NCI-H82 (cell line): ENCODE data around the gene SZT2.

Experiments used
- DNase-seq: peaks from one replicate; lab custom pipeline; 2025; lab: John Stamatoyannopoulos, UW

The SZT2 gene

GRCh38 chr1:43389326-43390313 lies at the start of gene SZT2, which contains the start of gene MED8:
Gene SZT2, plus strand, starts transcription at chr1:43389899. Its CDS starts 70 bp downstream, at chr1:43389969.
Gene MED8, minus strand, starts transcription at chr1:43389800. Its CDS starts 36 bp downstream, at chr1:43389764.
- peak; percentile 97 for DNase-seq

DNA sequence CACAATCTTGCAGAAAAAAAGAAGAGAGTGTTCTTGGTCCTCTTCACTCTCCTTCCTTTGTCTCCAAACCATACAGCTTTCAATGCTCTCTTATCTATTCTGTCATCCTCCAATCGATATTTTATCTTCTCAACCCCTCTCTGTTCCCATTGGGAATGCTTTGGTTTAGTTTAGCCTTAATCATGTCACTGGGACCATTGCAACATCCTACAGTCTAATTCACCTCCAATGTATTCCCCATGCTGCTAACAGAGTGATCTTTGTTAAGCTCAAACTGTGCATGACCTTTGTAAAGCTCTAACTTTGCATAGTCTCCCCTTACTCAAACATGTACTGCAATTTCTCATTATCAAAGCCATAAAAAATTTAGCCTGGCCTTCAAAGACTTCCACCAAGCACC lies 49.1 kb upstream of the SZT2 start:
- DNase-seq, result no peak

DNA sequence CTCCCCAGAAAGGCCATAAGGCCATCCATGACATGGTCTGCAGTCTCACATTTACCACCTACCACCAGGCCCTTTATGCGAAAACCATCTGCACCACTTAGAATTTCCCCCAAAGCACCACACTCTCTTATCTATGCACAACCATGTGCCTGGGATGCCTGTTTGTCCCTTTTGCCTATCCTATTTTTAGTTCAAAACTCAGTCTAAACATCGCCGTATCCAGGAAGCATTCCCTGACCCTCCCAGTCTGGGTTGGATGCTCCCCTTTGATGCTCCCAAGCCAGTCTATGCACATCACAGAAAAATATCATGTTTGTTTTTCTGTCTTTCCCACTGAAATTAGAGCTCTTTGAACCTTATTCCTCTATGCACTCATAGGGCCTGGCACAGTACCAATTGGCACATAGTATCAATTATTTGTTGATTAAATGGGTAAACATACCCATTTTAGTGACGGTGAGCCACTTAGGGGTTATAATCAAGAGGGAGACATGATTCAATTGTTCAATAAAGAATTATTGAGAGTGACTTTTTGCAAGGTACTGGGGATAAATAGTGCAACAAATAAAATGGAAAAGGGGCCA lies 45.3 kb upstream of the SZT2 start:
- DNase-seq, result no peak

DNA sequence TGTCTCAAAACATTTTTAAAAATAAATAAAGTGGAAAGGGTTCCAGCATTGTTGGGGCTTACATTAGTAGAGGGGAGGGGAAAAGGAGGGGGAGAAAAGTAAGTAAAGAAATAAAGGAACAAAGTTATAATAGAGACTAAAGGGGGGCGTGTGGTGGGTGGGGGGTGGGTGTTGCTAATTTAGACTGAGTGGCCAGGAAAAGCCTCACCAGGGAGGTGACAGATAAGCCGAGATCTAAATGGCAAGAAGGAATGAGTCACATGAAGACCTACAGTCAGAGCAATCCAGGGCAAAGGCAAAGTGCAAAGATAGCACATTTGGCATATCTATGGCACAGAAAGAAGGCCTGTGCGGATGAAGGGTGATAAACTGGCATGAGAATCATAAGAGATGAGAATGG lies 44.6 kb upstream of the SZT2 start:
- DNase-seq, result no peak

GRCh38 chr1:43346636-43347035 lies 43.1 kb upstream of the SZT2 start:
- no peak for DNase-seq

DNA sequence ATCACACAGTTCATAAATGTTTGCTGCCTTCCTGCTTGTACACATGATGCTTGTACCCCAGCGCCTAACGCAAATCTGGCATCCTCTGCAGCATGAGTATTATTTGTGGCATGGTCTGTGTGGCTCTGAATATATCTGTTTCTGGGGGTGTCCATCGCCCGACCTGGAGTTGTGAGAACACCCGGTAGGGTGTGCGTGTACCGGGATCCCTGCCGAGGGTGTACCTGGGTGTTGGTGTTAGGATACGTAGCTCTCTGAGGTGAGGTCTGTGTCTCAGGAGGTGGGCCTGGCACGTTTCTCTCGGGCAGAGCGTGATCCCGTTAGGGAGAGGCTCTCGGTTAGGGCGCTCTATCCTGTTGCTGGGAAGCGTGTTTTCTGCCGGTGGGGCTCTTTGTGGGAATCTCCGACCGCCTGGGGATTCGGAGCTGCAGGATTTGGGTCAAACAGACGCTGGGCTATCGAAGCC lies 41.3 kb upstream of the SZT2 start:
- DNase-seq, result peak; percentile 77

DNA sequence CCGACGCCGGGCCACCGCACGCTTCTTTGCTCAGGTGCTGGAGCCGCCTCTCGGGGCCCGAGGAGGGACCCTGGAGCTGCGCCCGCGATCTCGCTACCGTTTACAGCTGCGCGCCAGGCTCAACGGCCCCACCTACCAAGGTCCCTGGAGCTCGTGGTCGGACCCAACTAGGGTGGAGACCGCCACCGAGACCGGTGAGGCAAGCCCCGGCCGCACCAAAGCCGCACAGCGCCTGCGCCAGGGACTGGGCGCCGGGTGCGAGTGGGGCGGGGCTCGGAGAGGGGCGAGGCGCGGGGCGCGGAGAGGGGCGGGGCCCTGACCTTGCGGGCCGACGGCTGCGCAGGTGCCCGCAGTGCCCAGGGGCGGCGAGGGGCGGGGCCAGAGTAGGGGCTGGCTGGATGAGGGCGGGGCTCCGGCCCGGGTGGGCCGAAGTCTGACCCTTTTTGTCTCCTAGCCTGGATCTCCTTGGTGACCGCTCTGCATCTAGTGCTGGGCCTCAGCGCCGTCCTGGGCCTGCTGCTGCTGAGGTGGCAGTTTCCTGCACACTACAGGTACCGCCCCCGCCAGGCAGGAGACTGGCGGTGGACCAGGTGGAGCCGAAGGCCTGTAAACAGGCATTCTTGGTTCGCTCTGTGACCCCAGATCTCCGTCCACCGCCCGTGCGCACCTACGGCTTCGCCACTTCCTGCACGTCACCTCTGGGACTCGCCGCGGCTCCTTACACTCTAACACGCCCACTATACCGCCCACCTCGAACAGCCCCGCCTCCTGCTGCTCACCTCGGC lies 40.7 kb upstream of the SZT2 start:
- peak; percentile 94 for DNase-seq

DNA sequence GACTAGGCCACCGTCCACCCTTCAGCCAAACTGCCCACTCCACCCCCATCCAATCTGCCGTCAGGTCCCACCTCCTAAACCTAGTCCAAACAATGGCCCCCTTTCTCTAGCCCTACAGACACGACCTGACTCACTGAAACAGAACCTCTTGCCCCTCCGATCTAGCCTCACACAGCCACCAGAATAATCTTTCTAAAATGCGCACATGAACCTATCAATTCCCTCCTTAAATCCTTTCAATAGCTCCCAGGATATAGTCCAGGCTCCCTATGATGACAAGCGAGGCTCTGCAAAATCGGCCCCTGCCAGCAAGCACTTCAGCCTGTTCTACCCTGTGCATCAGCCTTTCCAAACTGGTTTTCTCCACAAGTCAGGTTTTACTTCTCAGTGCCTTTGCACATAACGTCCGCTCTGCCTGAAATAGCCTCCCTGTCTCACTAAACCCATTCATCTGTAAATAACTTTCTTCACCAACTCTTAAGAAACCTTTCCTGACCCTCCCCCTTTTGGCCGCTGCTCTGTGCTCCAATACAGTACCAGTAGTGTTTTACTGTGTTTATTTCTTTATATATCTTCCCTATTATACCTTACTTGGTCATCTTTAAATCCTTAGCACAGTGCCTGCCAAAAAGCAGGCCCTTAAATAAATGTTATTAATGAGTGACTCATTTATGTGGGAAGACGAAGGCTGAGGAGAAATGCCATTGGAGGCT lies 39.9 kb upstream of the SZT2 start:
- no peak for DNase-seq

GRCh38 chr1:43350976-43351375 lies 38.7 kb upstream of the SZT2 start:
- DNase-seq, result no peak

DNA sequence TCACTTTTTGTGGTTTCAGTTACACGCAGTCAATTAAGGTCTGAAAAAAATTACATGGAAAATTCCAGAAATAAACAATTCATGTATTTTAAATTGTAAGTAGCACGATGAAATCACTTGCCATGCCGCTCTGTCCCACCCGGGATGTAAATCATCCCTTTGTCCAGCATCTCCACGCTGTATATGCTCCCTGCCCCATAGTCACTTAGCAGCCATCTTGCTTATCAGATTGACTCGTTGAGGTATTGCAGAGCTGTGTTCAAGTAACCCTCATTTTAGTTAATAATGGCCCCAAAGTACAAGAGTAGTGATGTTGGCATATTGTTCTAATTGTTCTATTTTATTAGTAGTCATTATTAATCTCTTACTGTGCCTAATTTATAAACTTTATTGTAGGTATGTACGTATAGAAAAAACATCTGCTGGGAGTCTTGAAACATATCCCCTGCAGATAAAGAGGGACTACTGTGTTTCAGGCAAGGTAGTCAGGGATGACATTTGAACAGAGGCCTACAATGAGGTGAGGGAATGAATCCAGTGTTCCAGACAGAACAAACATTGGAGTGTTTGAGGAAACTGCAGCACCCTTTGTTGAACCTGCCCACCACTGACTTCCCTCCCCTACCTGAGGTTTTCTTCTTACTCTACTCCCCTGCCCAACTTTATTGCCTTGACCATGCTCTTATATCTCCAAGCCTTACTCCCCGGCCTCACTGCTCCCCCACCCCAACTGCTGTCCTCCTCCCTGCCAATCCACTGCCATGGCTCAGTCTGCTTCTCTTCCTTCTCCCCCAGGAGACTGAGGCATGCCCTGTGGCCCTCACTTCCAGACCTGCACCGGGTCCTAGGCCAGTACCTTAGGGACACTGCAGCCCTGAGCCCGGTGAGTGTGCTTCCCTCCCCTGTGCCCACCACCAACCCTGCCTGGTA lies 38.0 kb upstream of the SZT2 start:
- DNase-seq, result no peak

- no peak for DNase-seq
Observed at GRCh38 chr1:43352351-43352705, 37.4 kb upstream of the SZT2 start.

- no peak for DNase-seq
Observed at GRCh38 chr1:43352881-43353280, 36.8 kb upstream of the SZT2 start.

DNA sequence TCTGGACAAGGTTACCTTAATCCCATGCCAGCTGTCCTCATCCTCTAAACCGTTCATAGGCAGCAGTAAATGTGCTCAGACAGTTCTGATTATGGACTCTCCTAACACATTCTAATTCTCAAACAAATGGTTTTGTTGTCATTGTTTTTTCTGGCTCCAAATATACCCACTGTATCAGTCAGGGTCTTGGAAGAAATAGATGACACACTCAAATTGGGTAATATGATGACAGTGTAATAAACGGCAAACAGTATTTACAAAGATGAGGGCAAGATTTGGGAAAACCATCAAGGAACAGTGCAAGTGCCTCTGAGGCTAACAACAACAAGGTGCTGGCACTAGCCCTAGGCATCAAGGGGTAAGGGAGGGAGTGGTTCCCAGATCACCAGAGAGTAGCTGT lies 35.2 kb upstream of the SZT2 start:
- peak; percentile 39 for DNase-seq

- DNase-seq, result no peak
Observed at GRCh38 chr1:43354936-43355335, 34.8 kb upstream of the SZT2 start.

GRCh38 chr1:43357251-43357650 lies 32.4 kb upstream of the SZT2 start:
- DNase-seq, result no peak

- peak; percentile 85 for DNase-seq
Observed at GRCh38 chr1:43358121-43358745, 31.5 kb upstream of the SZT2 start.

GRCh38 chr1:43358746-43359693 lies 30.7 kb upstream of the SZT2 start, which contains the start of gene CDC20:
Gene CDC20, plus strand, starts transcription at chr1:43358981. Its CDS starts 235 bp downstream, at chr1:43359216.
- peak; percentile 100 for DNase-seq

DNA sequence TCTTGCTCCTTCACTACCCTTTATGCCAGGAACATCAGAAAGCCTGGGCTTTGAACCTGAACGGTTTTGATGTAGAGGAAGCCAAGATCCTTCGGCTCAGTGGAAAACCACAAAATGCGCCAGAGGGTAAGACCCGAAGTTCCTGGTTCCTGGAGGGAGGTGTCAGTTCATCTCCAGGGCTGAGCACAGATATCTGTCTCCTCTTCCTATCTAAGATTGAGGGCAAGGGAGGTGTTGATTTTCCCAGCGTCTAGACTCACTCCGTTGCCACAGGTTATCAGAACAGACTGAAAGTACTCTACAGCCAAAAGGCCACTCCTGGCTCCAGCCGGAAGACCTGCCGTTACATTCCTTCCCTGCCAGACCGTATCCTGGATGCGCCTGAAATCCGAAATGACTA lies 30.0 kb upstream of the SZT2 start:
- DNase-seq, result no peak

DNA sequence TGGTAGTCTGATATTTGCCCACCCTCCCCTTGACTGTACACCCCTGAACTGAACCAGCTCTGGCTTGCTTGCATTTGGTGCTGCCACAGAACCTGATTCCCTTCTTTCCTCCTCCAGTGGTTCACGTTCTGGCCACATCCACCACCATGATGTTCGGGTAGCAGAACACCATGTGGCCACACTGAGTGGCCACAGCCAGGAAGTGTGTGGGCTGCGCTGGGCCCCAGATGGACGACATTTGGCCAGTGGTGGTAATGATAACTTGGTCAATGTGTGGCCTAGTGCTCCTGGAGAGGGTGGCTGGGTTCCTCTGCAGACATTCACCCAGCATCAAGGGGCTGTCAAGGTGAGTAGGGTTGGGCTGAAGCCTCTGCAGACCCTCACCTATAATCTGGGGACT lies 29.1 kb upstream of the SZT2 start:
- no peak for DNase-seq
